CD4-positive, CD25-positive, alpha-beta regulatory T cell (primary cell): Measurements from ENCODE around the gene NLGN3. TPM values are rescaled to one million over a fixed set of nuclear protein-coding genes. Genes with fewer than 3 reads are reported as not detected.

ENCODE experiments used
- ATAC-seq, 2 donors: fragments of 150-1000 bp; cut with Tn5 transposase; one replicate each; pipeline ENCODE4 v1.10.0; 2021; ENCODE audit warnings: low read depth in 2 of 2, moderate number of reproducible peaks in 2 of 2, moderate library complexity in 1 of 2
- DNase-seq, 3 donors: peaks; one replicate each; pipeline versions ENCODE4 v3.0.0 to v3.0.0-alpha.2; 2012 to 2022; ENCODE audit warnings: mixed read lengths in 1 of 3
- H3K27ac ChIP-seq: one replicate; pipeline ENCODE4 v1.7.0; 2013; ENCODE audit warnings: mild to moderate bottlenecking, low read length; ENCODE audit not compliant: insufficient read depth, poor library complexity, severe bottlenecking
- H3K27me3 ChIP-seq: one replicate; pipeline ENCODE4 v1.7.0; 2013; ENCODE audit warnings: low read length; ENCODE audit not compliant: control insufficient read depth, insufficient read depth
- H3K36me3 ChIP-seq: one replicate; pipeline ENCODE4 v1.7.0; 2013; ENCODE audit warnings: mild to moderate bottlenecking, low read length, moderate library complexity; ENCODE audit not compliant: control insufficient read depth, insufficient read depth
- H3K4me1 ChIP-seq: 2 replicates; pipeline ENCODE4 v1.7.0; 2013; ENCODE audit warnings: mild to moderate bottlenecking, low read length; ENCODE audit not compliant: insufficient read depth, control insufficient read depth, poor library complexity, severe bottlenecking
- H3K4me3 ChIP-seq: one replicate; pipeline ENCODE4 v1.7.0; 2013; ENCODE audit warnings: low read depth, mild to moderate bottlenecking, low read length, moderate library complexity
- H3K9me3 ChIP-seq, 2 experiments: 1 replicate in 1 of 2; 2 replicates in 1 of 2; pipeline ENCODE4 v1.7.0; 2013; ENCODE audit warnings: low read length in 2 of 2, mild to moderate bottlenecking in 1 of 2, moderate library complexity in 1 of 2; ENCODE audit not compliant: control insufficient read depth in 2 of 2
- H3K27ac Mint-ChIP-seq, 3 donors: one replicate each; pipeline ENCODE4 v1.8.0; 2020 to 2022; ENCODE audit warnings: mild to moderate bottlenecking in 3 of 3, mixed read lengths in 3 of 3, moderate library complexity in 2 of 3
- H3K27me3 Mint-ChIP-seq: one replicate; pipeline ENCODE4 v1.8.0; 2022; ENCODE audit warnings: mild to moderate bottlenecking, mixed read lengths
- H3K36me3 Mint-ChIP-seq: one replicate; pipeline ENCODE4 v1.8.0; 2020; ENCODE audit warnings: mixed read lengths
- H3K4me1 Mint-ChIP-seq, 4 donors: one replicate each; pipeline ENCODE4 v1.8.0; 2020 to 2022; ENCODE audit warnings: mixed read lengths in 4 of 4, mild to moderate bottlenecking in 1 of 4
- H3K4me3 Mint-ChIP-seq, 4 donors: one replicate each; pipeline ENCODE4 v1.8.0; 2020 to 2022; ENCODE audit warnings: mild to moderate bottlenecking in 4 of 4, mixed read lengths in 4 of 4, moderate library complexity in 3 of 4
- H3K9me3 Mint-ChIP-seq, 7 donors: one replicate each; pipeline ENCODE4 v1.8.0; 2020 to 2022; ENCODE audit warnings: mixed read lengths in 7 of 7, mild to moderate bottlenecking in 3 of 7, moderate library complexity in 2 of 7
- polyA plus RNA-seq, 4 donors: library from polyadenylated mRNA; unstranded; fragments of 300-500 nt; fragmentation: Illumina TruSeq; gene quantifications; one replicate each; pipeline ENCODE4 v1.2.3, GENCODE V29; 2021
- total RNA-seq: library from RNA; stranded (reverse); gene quantifications from one replicate; pipeline ENCODE4 v1.2.3, GENCODE V29; 2022

Gene NLGN3
- total and polyA plus RNA-seq, 5 donors from 2014 or later: 0.05 to 4.4 TPM; not detected in 3

DNA sequence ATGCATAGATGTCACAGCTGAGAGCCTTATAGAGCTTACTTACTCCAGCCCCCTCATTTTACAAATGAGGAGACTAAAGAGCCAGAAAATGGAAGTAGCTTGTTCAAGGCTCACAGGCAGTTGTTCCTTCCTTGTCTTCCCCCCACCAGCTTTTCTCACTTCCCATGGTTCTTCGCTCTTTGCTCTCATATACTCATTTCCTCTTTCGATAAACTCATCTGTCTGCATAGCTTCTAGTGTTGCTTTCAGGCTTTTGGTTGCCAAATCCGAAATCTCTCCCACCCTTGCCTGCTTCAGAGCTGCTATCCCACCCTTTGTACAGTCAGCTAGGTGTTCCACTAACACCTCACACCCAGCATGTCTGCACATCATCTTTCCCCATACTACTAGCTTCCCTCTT, 53.4 kb downstream of the NLGN3 start:
- DNase-seq (peak in 2 of 3 donors; percentile 17 to 60), ATAC-seq (peak; percentile 48 to 55)
- Mint-ChIP-seq H3K27ac (peak overlapping the region; percentile 72 to 99 (median 90)), H3K9me3 (no peaks in the 10 kb centered on the region), H3K36me3 (no peaks in the 10 kb centered on the region), H3K4me1 (peaks cover 9 to 34% (median 14%) of the 10 kb centered on the region in 4 donors), H3K27me3 (peaks cover 4% of the 10 kb centered on the region), H3K4me3 (peak overlapping the region; percentile 88 to 97 (median 92))
- Histone ChIP-seq H3K27ac (peak overlapping the region; percentile 28), H3K4me1 (peaks cover 9% of the 10 kb centered on the region), H3K9me3 (no peaks in the 10 kb centered on the region), H3K4me3 (peak overlapping the region; percentile 95), H3K36me3 (no peaks in the 10 kb centered on the region), H3K27me3 (no peaks in the 10 kb centered on the region)

DNA sequence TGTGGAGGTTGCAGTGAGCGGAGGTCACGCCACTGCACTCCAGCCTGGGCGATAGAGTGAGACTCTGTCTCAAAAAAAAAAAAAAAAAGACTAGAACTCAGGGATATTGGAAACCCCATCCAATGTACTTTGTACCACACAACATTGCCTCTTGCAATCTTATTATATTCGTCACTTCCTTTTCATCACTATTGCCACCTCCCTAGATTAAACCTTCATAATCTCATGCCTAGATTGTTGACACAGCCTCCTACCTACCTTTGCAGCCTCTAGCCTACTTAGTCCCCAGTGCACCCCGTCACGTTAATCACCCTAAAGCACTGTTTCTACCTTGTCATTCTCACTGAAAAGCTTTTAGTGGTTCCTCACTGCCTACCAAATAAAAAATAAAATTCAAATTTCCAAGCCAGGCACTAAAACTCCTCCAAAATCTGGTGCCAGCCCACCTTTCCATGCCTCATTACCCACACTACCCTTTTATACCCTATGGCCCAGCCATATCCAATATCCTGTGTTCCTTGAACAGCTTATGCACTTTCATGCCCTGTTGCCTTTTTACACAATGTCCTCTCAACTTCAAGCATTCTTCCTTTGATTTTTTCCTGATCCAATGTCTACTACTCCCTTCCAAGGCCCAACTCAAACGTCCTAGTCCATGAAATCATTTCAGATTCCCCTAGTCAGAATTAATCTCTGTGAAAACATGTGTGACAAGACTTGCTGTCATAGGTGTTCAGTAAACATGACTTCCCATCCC, 54.8 kb downstream of the NLGN3 start:
- Mint-ChIP-seq H3K4me3 (peak overlapping the region; percentile 4 to 79 (median 66)), H3K4me1 (peaks cover 9 to 28% (median 14%) of the 10 kb centered on the region in 4 donors), H3K27me3 (peaks cover 4% of the 10 kb centered on the region), H3K9me3 (no peaks in the 10 kb centered on the region), H3K27ac (peak overlapping the region; percentile 1 to 91 (median 68)), H3K36me3 (no peaks in the 10 kb centered on the region)
- peaks cover 9% of the 10 kb centered on the region for H3K4me1 ChIP-seq
- H3K9me3 ChIP-seq: no peaks in the 10 kb centered on the region
- ATAC-seq (no peak), DNase-seq (no peak)
- H3K27ac ChIP-seq: no peak overlapping the region
- no peaks in the 10 kb centered on the region for H3K27me3 ChIP-seq
- no peaks in the 10 kb centered on the region for H3K36me3 ChIP-seq
- H3K4me3 ChIP-seq: no peak overlapping the region

DNA sequence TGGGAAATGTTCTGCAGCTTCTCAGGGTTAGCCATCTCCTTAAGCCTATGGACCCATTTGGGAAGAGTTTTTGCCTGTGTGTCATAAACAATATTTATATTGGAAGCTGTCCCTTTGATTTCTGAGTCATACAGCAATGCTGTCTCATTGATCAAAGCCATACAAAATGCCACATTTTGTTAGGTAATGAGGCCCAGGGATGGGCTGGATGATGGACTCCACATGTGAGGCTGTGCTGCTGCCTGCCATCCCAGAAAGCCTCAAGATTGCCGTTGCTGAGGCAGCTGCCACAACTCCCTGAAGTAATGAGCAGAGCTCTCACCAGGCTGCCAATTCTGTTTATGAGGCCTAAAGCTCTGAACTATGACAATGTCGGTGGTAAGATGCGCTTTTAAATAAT, 66.2 kb downstream of the NLGN3 start:
- Mint-ChIP-seq H3K27me3 (peaks cover 9% of the 10 kb centered on the region), H3K27ac (no peak overlapping the region), H3K4me3 (no peak overlapping the region), H3K36me3 (no peaks in the 10 kb centered on the region), H3K4me1 (no peaks in the 10 kb centered on the region), H3K9me3 (peaks cover 0 to 2% (median 0%) of the 10 kb centered on the region in 7 donors)
- H3K4me1 ChIP-seq: no peaks in the 10 kb centered on the region
- no peaks in the 10 kb centered on the region for H3K27me3 ChIP-seq
- no peaks in the 10 kb centered on the region for H3K9me3 ChIP-seq
- DNase-seq (no peak), ATAC-seq (no peak)
- no peak overlapping the region for H3K4me3 ChIP-seq
- no peaks in the 10 kb centered on the region for H3K36me3 ChIP-seq
- no peak overlapping the region for H3K27ac ChIP-seq

DNA sequence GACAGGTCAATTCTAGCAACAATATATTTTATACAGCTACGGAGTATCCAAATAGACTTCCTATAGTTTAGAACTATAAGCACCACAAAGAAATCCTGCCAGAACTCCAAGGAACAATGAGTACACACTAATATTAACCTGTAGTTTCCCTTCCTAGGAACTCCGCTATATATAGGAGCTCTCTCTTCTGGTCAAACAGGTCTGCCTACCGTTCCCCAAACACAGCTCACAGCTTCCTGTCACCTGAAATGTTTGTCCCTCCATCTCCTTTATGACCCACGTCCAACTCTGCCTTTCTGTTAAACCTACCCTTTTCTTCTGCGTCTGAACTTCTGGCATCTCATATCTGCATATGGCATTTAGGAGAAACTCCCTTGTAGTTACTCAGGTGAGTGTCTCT, 67.9 kb downstream of the NLGN3 start:
- Mint-ChIP-seq H3K36me3 (no peaks in the 10 kb centered on the region), H3K4me1 (peaks cover 0 to 7% (median 2%) of the 10 kb centered on the region in 4 donors), H3K27ac (no peak overlapping the region), H3K4me3 (no peak overlapping the region), H3K9me3 (peaks cover 0 to 2% (median 0%) of the 10 kb centered on the region in 7 donors), H3K27me3 (peaks cover 9% of the 10 kb centered on the region)
- H3K9me3 ChIP-seq: no peaks in the 10 kb centered on the region
- H3K27ac ChIP-seq: no peak overlapping the region
- DNase-seq (no peak), ATAC-seq (no peak)
- H3K36me3 ChIP-seq: no peaks in the 10 kb centered on the region
- H3K27me3 ChIP-seq: no peaks in the 10 kb centered on the region
- H3K4me3 ChIP-seq: no peak overlapping the region
- no peaks in the 10 kb centered on the region for H3K4me1 ChIP-seq

DNA sequence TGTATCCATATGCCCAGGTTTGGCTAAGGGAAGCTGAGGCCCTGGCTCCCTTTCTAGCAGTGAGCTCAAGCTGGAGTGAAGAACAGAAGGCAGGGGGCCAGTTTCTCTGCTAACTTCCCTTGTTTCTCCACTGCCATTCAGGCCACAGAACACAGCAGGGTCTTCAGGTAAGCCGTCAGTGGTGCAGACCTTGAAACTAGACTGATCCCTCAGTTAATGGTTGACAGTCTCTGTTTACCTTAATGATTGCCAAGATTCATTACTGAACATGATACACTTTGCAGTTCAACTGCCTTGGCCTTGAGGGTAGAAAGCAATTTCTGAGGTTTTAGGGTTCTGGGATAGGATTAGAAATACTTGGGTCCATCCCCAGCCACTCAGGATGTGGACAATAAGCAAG, 69.5 kb downstream of the NLGN3 start:
- no peak for ATAC-seq
- H3K27ac ChIP-seq: no peak overlapping the region
- H3K27ac Mint-ChIP-seq: no peak overlapping the region
- no peak for DNase-seq
- H3K4me1 Mint-ChIP-seq: peaks cover 0 to 7% (median 2%) of the 10 kb centered on the region in 4 donors
- H3K4me1 ChIP-seq: no peaks in the 10 kb centered on the region
- H3K27me3 Mint-ChIP-seq: peaks cover 9% of the 10 kb centered on the region
- H3K9me3 Mint-ChIP-seq: peaks cover 0 to 2% (median 0%) of the 10 kb centered on the region in 7 donors
- H3K36me3 ChIP-seq: no peaks in the 10 kb centered on the region
- H3K9me3 ChIP-seq: no peaks in the 10 kb centered on the region
- no peak overlapping the region for H3K4me3 ChIP-seq
- H3K27me3 ChIP-seq: no peaks in the 10 kb centered on the region
- no peaks in the 10 kb centered on the region for H3K36me3 Mint-ChIP-seq
- H3K4me3 Mint-ChIP-seq: no peak overlapping the region

DNA sequence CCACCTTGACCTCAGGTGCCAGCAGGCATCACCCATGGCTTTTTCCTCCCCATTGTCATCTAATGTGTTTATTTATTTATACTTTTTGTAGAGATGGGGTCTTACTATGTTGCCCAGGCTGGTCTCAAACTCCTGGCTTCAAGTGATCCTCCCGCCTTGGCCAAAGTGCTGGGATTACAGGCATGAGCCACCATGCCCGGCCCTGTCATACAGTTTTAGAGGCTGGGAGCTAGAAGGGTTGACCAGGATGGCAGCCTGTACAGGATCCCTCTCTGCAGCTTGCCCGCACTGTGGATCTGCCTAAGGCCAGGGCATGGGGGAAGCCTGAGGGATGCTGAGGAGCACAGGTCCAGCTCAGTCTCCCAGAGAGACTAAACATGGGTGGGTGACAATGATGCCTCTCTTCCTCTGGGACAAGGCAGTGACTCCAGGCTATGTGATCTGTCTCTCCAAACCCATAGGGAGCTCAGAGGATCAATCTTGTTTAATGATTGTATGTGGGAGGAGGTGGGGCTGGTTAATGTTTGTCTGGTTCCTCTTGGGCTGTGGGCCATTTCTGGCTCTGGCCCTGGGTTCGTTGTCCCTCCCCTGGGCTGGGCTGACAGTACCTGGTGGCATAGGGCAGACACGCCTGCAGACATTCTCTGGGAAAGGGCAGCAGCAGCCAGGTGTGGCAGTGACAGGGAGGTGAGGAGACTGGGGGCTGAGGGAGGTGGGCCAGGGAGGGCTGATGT, 70.1 kb downstream of the NLGN3 start:
- H3K4me3 Mint-ChIP-seq: no peak overlapping the region
- H3K9me3 ChIP-seq: no peaks in the 10 kb centered on the region
- H3K27me3 Mint-ChIP-seq: peaks cover 9% of the 10 kb centered on the region
- H3K4me3 ChIP-seq: no peak overlapping the region
- ATAC-seq (no peak), DNase-seq (no peak)
- no peak overlapping the region for H3K27ac Mint-ChIP-seq
- H3K9me3 Mint-ChIP-seq: peaks cover 0 to 2% (median 0%) of the 10 kb centered on the region in 7 donors
- H3K4me1 Mint-ChIP-seq: peaks cover 0 to 7% (median 2%) of the 10 kb centered on the region in 4 donors
- no peak overlapping the region for H3K27ac ChIP-seq
- H3K27me3 ChIP-seq: no peaks in the 10 kb centered on the region
- no peaks in the 10 kb centered on the region for H3K4me1 ChIP-seq
- H3K36me3 ChIP-seq: no peaks in the 10 kb centered on the region
- H3K36me3 Mint-ChIP-seq: no peaks in the 10 kb centered on the region

DNA sequence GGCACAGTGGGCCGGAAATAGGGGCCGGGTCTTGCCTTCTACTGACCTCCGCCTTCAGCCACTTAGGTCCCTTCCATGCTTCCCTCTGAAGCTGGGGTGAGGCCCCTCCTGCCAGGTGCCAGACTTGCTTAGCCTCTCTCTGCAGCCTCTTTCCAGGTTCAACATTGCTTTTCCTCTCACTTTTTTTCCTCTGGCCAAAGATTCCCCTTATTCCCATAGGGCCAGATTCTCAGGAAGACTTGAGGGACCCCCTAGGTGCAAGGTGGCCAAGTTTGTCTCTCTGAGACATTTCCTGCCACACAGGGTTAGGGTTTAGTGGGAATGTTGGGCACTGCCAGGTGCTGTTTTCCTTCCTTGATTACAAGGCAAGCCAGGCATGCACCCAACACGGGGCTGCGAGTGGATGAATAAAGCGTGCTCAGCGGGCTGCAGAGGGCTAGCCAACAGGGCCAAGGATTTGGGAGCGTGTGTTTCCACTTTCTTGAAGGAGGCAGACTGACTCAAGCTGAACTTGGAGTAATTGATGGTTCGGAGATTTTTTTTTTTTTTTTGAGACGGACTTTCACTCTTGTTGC, 70.8 kb downstream of the NLGN3 start:
- H3K36me3 Mint-ChIP-seq: no peaks in the 10 kb centered on the region
- Histone ChIP-seq H3K27ac (no peak overlapping the region), H3K4me1 (no peaks in the 10 kb centered on the region), H3K36me3 (no peaks in the 10 kb centered on the region), H3K9me3 (no peaks in the 10 kb centered on the region), H3K4me3 (no peak overlapping the region), H3K27me3 (no peaks in the 10 kb centered on the region)
- H3K27ac Mint-ChIP-seq: no peak overlapping the region
- peaks cover 0 to 2% (median 0%) of the 10 kb centered on the region in 7 donors for H3K9me3 Mint-ChIP-seq
- no peak for ATAC-seq
- DNase-seq: no peak
- H3K27me3 Mint-ChIP-seq: peaks cover 7% of the 10 kb centered on the region
- H3K4me3 Mint-ChIP-seq: no peak overlapping the region
- peaks cover 0 to 7% (median 2%) of the 10 kb centered on the region in 4 donors for H3K4me1 Mint-ChIP-seq
